ENCODE measurements around the gene SHISA7. TPM values are rescaled to one million over a fixed set of nuclear protein-coding genes. Genes with fewer than 3 reads are reported as not detected.

Gene SHISA7
- polyA plus RNA-seq, 4 donors, result 0.12 to 0.21 TPM; not detected in 2

- WGBS, 3 donors, result 90 to 91% (median 91%) methylated on average over 13 of the region's 13 CpGs
- Histone ChIP-seq H3K4me3 (ENCODE audit: low read depth in 1 of 3, low read length in 3 of 3) (no peak overlapping the region), H3K27ac (ENCODE audit: low read depth in 1 of 3, low read length in 2 of 3) (no peak overlapping the region), H3K27me3 (ENCODE audit: control insufficient read depth in 3 of 3, insufficient read depth in 3 of 3, low read length in 3 of 3) (no peaks in the 10 kb centered on the region), H3K36me3 (ENCODE audit: control insufficient read depth in 3 of 3, insufficient read depth in 2 of 3, low read depth in 1 of 3, low read length in 3 of 3) (peaks cover 4 to 18% (median 8%) of the 10 kb centered on the region in 3 donors), H3K4me1 (ENCODE audit: control insufficient read depth in 3 of 3, insufficient read depth in 2 of 3, low read depth in 1 of 3, low read length in 2 of 3) (peaks cover 0 to 11% (median 4%) of the 10 kb centered on the region in 3 donors), H3K9me3 (ENCODE audit: control insufficient read depth in 2 of 2, insufficient read depth in 1 of 2, low read depth in 1 of 2, low read length in 1 of 2) (no peaks in the 10 kb centered on the region)
- FAIRE-seq (no peak), DNase-seq (no peak)
Measured at GRCh38 chr19:55477905-55478304, 34.8 kb upstream of the SHISA7 start.

- Histone ChIP-seq H3K4me3 (ENCODE audit: low read depth in 1 of 3, low read length in 3 of 3) (peak within 1 kb of the TSS; percentile 44 to 72 (median 51)), H3K4me1 (ENCODE audit: control insufficient read depth in 3 of 3, insufficient read depth in 2 of 3, low read depth in 1 of 3, low read length in 2 of 3) (peaks cover 0 to 11% (median 4%) of the 10 kb centered on the region in 3 donors), H3K36me3 (ENCODE audit: control insufficient read depth in 3 of 3, insufficient read depth in 2 of 3, low read depth in 1 of 3, low read length in 3 of 3) (peaks cover 0 to 9% (median 2%) of the 10 kb centered on the region in 3 donors), H3K27me3 (ENCODE audit: control insufficient read depth in 3 of 3, insufficient read depth in 3 of 3, low read length in 3 of 3) (no peaks in the 10 kb centered on the region), H3K27ac (ENCODE audit: low read depth in 1 of 3, low read length in 2 of 3) (peak within 1 kb of the TSS; percentile 72 to 91 (median 79)), H3K9me3 (ENCODE audit: control insufficient read depth in 2 of 2, insufficient read depth in 1 of 2, low read depth in 1 of 2, low read length in 1 of 2) (no peaks in the 10 kb centered on the region)
- FAIRE-seq (no peak), DNase-seq (peak; percentile 98 to 100)
- WGBS, 3 donors, result 1% methylated on average over 49 to 61 of the region's 61 CpGs
Measured at GRCh38 chr19:55476100-55476775, 33.1 kb upstream of the SHISA7 start, which contains the start of gene ZNF628. ZNF628 (plus strand) TSS chr19:55476617; CDS start chr19:55479911, 3,294 bp downstream.

GRCh38 chr19:55474269-55475265, 31.5 kb upstream of the SHISA7 start:
- FAIRE-seq, result no peak
- DNase-seq, result no peak
- no peaks in the 10 kb centered on the region for H3K27me3 ChIP-seq (ENCODE audit: control insufficient read depth in 3 of 3, insufficient read depth in 3 of 3, low read length in 3 of 3)
- H3K9me3 ChIP-seq (ENCODE audit: control insufficient read depth in 2 of 2, insufficient read depth in 1 of 2, low read depth in 1 of 2, low read length in 1 of 2), result no peaks in the 10 kb centered on the region
- H3K4me3 ChIP-seq (ENCODE audit: low read depth in 1 of 3, low read length in 3 of 3), result no peak overlapping the region
- 88 to 93% (median 90%) methylated on average over 19 of the region's 19 CpGs for WGBS, 3 donors
- no peak overlapping the region for H3K27ac ChIP-seq (ENCODE audit: low read depth in 1 of 3, low read length in 2 of 3)
- peaks cover 0 to 5% (median 0%) of the 10 kb centered on the region in 3 donors for H3K36me3 ChIP-seq (ENCODE audit: control insufficient read depth in 3 of 3, insufficient read depth in 2 of 3, low read depth in 1 of 3, low read length in 3 of 3)
- H3K4me1 ChIP-seq (ENCODE audit: control insufficient read depth in 3 of 3, insufficient read depth in 2 of 3, low read depth in 1 of 3, low read length in 2 of 3), result peaks cover 0 to 11% (median 4%) of the 10 kb centered on the region in 3 donors

GRCh38 chr19:55473225-55474012, 30.3 kb upstream of the SHISA7 start:
- no peak overlapping the region for H3K27ac ChIP-seq (ENCODE audit: low read depth in 1 of 3, low read length in 2 of 3)
- H3K4me3 ChIP-seq (ENCODE audit: low read depth in 1 of 3, low read length in 3 of 3), result no peak overlapping the region

GRCh38 chr19:55472463-55472862, 29.4 kb upstream of the SHISA7 start:
- DNase-seq, result peak in 1 of 2 donors; percentile 35
- no peak overlapping the region for H3K4me3 ChIP-seq (ENCODE audit: low read depth in 1 of 3, low read length in 3 of 3)
- no peak overlapping the region for H3K27ac ChIP-seq (ENCODE audit: low read depth in 1 of 3, low read length in 2 of 3)
- no peaks in the 10 kb centered on the region for H3K9me3 ChIP-seq (ENCODE audit: control insufficient read depth in 2 of 2, insufficient read depth in 1 of 2, low read depth in 1 of 2, low read length in 1 of 2)
- 69 to 84% (median 76%) methylated on average over 8 of the region's 8 CpGs for WGBS, 3 donors
- peaks cover 0 to 13% (median 2%) of the 10 kb centered on the region in 3 donors for H3K4me1 ChIP-seq (ENCODE audit: control insufficient read depth in 3 of 3, insufficient read depth in 2 of 3, low read depth in 1 of 3, low read length in 2 of 3)
- H3K36me3 ChIP-seq (ENCODE audit: control insufficient read depth in 3 of 3, insufficient read depth in 2 of 3, low read depth in 1 of 3, low read length in 3 of 3), result no peaks in the 10 kb centered on the region
- no peak for FAIRE-seq
- H3K27me3 ChIP-seq (ENCODE audit: control insufficient read depth in 3 of 3, insufficient read depth in 3 of 3, low read length in 3 of 3), result no peaks in the 10 kb centered on the region

More at GRCh38 chr19:55473225-55474012, 30.3 kb upstream of the SHISA7 start:
- FAIRE-seq (no peak), DNase-seq (no peak)
- Histone ChIP-seq H3K36me3 (ENCODE audit: control insufficient read depth in 3 of 3, insufficient read depth in 2 of 3, low read depth in 1 of 3, low read length in 3 of 3) (peaks cover 0 to 4% (median 0%) of the 10 kb centered on the region in 3 donors), H3K9me3 (ENCODE audit: control insufficient read depth in 2 of 2, insufficient read depth in 1 of 2, low read depth in 1 of 2, low read length in 1 of 2) (no peaks in the 10 kb centered on the region), H3K27me3 (ENCODE audit: control insufficient read depth in 3 of 3, insufficient read depth in 3 of 3, low read length in 3 of 3) (no peaks in the 10 kb centered on the region), H3K4me1 (ENCODE audit: control insufficient read depth in 3 of 3, insufficient read depth in 2 of 3, low read depth in 1 of 3, low read length in 2 of 3) (peaks cover 0 to 11% (median 4%) of the 10 kb centered on the region in 3 donors)
- WGBS, 3 donors, result 75 to 83% (median 82%) methylated on average over 15 to 16 of the region's 16 CpGs

- peak in 1 of 2 donors; percentile 25 for DNase-seq
- Histone ChIP-seq H3K4me1 (ENCODE audit: control insufficient read depth in 3 of 3, insufficient read depth in 2 of 3, low read depth in 1 of 3, low read length in 2 of 3) (peaks cover 0 to 12% (median 2%) of the 10 kb centered on the region in 3 donors), H3K27me3 (ENCODE audit: control insufficient read depth in 3 of 3, insufficient read depth in 3 of 3, low read length in 3 of 3) (no peaks in the 10 kb centered on the region), H3K27ac (ENCODE audit: low read depth in 1 of 3, low read length in 2 of 3) (no peak overlapping the region), H3K9me3 (ENCODE audit: control insufficient read depth in 2 of 2, insufficient read depth in 1 of 2, low read depth in 1 of 2, low read length in 1 of 2) (no peaks in the 10 kb centered on the region), H3K4me3 (ENCODE audit: low read depth in 1 of 3, low read length in 3 of 3) (no peak overlapping the region), H3K36me3 (ENCODE audit: control insufficient read depth in 3 of 3, insufficient read depth in 2 of 3, low read depth in 1 of 3, low read length in 3 of 3) (no peaks in the 10 kb centered on the region)
- 27 to 61% (median 52%) methylated on average over 13 of the region's 13 CpGs for WGBS, 3 donors
- no peak for FAIRE-seq
Measured at GRCh38 chr19:55471266-55471665, 28.2 kb upstream of the SHISA7 start.

GRCh38 chr19:55468054-55468393, 24.9 kb upstream of the SHISA7 start:
- WGBS, 3 donors, result 8 to 27% (median 11%) methylated on average over 4 of the region's 4 CpGs
- Histone ChIP-seq H3K27ac (ENCODE audit: low read depth in 1 of 3, low read length in 2 of 3) (no peak overlapping the region), H3K9me3 (ENCODE audit: control insufficient read depth in 2 of 2, insufficient read depth in 1 of 2, low read depth in 1 of 2, low read length in 1 of 2) (no peaks in the 10 kb centered on the region), H3K4me3 (ENCODE audit: low read depth in 1 of 3, low read length in 3 of 3) (no peak overlapping the region), H3K4me1 (ENCODE audit: control insufficient read depth in 3 of 3, insufficient read depth in 2 of 3, low read depth in 1 of 3, low read length in 2 of 3) (peaks cover 0 to 8% (median 0%) of the 10 kb centered on the region in 3 donors), H3K36me3 (ENCODE audit: control insufficient read depth in 3 of 3, insufficient read depth in 2 of 3, low read depth in 1 of 3, low read length in 3 of 3) (no peaks in the 10 kb centered on the region), H3K27me3 (ENCODE audit: control insufficient read depth in 3 of 3, insufficient read depth in 3 of 3, low read length in 3 of 3) (peaks cover 0 to 10% (median 0%) of the 10 kb centered on the region in 3 donors)
- FAIRE-seq (no peak), DNase-seq (no peak)
